ENCODE results near the gene NUCB1.

Gene NUCB1

GRCh38 chr19:48935864-48936263 is 35.8 kb downstream of the NUCB1 start:
- DNase-seq (ENCODE audit: low read depth in 2 of 2), result no peak

DNA sequence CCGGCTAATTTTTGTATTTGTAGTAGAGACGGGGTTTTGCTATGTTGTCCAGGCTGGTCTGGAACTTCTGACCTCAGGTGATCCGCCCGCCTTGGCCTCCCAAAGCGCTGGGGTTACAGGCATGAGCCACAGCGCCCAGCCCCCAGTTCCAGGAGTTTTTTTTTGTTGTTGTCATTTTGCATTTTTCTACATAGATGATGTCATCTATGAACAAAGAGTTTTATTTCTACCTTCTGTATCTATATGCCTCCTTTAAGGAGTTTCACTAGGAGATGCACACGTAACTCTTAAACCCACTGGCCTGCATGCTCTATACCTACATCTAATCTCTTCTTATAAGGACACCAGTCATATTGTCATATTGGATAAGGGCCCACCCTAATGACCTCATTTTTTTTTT is 38.1 kb downstream of the NUCB1 start:
- no peak for DNase-seq (ENCODE audit: low read depth in 2 of 2)

- no peak for DNase-seq (ENCODE audit: low read depth in 2 of 2)
Measured at GRCh38 chr19:48940902-48941301, 40.8 kb downstream of the NUCB1 start.

GRCh38 chr19:48943081-48943480 is 43.0 kb downstream of the NUCB1 start:
- no peak for DNase-seq (ENCODE audit: low read depth in 2 of 2)

DNA sequence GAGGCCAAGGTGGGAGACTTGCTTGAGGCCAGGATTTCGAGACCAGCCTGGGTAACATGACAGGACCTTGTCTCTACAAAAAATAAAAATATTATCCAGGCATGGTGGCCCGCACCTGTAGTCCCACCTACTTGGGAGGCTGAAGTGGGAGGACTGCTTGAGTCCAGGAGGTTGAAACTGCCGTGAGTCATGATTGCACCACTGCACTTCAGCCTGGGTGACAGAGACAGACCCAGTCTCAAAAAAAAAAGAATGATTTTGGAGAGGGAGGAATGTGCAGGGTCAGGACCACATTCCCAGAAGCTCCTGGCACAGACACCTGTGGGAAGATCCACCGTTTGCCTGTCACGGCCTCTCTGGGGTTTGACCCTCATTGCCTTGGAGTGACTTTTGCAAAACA is 45.3 kb downstream of the NUCB1 start:
- DNase-seq (ENCODE audit: low read depth in 2 of 2), result no peak

DNA sequence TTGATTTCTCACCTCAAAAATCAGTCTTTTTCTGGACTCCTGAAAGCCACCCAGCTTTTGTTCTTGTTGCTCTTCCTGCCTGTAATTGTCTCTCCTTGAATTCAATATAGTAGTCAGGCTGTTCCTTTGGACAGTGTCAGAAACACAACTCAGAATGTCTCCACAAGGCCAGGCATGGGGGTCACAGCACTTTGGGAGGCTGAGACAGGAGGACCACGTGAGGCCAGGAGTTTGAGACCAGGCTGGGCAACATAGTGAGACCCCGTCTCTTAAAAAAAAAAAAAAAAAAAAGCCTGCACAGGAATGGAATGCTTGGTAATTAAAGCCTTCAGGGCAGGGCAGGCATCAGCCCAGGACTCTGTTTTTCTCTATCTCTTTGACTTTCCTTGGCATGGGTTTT is 45.7 kb downstream of the NUCB1 start:
- DNase-seq (ENCODE audit: low read depth in 2 of 2), result no peak

- no peak for DNase-seq (ENCODE audit: low read depth in 2 of 2)
Measured at GRCh38 chr19:48946463-48947257, 46.5 kb downstream of the NUCB1 start.

DNA sequence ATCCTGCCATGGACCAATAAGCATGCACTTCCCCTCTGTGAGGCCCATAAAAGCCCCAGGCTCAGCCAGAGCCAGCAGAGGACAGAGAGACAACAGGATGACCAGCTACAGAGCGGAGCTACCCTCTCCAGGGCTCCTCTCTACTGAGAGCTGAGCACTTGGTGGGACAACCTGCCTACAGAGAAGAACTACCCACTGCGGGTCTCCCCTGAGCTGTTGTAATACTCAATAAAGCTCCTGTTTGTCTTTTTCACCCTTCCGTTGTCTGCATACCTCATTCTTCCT is 47.1 kb downstream of the NUCB1 start:
- DNase-seq (ENCODE audit: low read depth in 2 of 2), result no peak

DNA sequence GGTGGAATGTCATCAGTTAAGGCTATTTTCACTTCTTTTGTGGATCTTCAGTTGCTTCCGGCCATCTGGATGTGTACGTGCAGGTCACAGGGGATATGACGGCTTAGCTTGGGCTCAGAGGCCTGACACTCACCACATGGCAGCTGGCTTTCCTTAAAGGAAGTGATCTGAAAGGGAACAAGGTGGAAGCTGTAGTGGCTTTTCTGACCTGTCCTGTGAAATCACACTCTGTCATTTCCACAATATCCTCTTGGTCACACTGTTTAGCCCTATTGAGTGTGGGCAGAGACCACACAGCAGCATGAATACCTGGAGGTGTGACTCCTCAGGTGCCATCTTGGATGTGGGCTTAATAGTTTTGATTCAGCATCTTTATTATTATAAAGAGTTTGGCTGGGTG is 50.0 kb downstream of the NUCB1 start:
- DNase-seq (ENCODE audit: low read depth in 2 of 2), result no peak

- no peak for DNase-seq (ENCODE audit: low read depth in 2 of 2)
Measured at GRCh38 chr19:48950830-48951519, 50.9 kb downstream of the NUCB1 start.

- no peak for DNase-seq (ENCODE audit: low read depth in 2 of 2)
Measured at GRCh38 chr19:48953141-48953540, 53.0 kb downstream of the NUCB1 start.

- DNase-seq (ENCODE audit: low read depth in 2 of 2), result no peak
Measured at GRCh38 chr19:48953990-48954594, 54.0 kb downstream of the NUCB1 start.

DNA sequence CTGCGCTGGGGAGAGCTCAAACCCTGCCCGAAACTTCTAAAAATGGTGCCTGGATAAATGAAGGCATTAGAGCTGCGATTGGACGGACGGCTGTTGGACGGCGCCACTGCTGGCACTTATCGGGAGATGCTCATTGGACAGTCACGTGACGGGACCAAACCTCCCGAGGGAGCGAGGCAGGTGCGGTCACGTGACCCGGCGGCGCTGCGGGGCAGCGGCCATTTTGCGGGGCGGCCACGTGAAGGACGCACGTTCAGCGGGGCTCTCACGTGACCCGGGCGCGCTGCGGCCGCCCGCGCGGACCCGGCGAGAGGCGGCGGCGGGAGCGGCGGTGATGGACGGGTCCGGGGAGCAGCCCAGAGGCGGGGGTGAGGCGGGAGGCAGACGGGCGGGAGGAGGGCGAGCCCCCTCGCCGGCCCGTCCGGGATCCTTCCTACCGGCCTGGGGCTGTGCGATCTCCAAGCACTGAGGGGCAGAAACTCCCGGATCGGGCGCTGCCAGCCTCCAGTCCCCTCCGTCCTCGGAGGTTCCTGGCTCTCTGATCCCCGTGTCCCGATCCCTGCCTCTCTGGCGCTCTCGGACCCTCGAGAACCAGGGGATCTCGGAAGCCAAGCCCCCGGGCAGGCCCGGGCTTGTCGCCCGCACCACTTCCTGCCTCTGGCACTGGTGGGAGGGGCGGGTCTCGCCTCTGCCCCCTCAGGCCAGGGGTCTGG is 54.6 kb downstream of the NUCB1 start, which contains the start of gene BAX:
Gene BAX, plus strand, starts transcription at position 281 of the 713 bp plus-strand sequence. Its CDS starts 54 bp downstream, at position 335.
- peak; percentile 86 to 88 for DNase-seq (ENCODE audit: low read depth in 2 of 2)

DNA sequence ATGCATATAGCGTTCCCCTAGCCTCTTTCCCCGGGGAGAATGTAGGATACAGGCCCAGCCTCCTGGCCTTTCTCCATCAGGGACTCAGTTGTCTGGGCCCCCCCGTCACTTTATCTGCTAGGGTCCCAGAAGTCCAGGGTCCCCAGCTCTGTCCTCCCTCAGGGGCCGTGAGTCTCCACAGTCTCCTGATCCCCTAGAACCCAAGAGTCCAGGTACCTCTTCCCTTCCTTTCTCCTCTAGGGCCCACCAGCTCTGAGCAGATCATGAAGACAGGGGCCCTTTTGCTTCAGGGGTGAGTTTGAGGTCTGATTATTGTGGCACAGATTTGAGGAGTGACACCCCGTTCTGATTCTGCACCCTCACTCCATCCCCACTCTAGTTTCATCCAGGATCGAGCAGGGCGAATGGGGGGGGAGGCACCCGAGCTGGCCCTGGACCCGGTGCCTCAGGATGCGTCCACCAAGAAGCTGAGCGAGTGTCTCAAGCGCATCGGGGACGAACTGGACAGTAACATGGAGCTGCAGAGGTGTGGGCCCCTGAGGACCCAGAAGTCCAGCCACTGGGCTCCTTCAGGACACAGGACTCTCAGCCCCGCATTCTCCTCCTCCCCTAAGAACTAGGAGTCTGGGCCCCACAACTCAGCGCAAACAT is 55.3 kb downstream of the NUCB1 start:
- no peak for DNase-seq (ENCODE audit: low read depth in 2 of 2)

GRCh38 chr19:48958006-48958405 is 57.9 kb downstream of the NUCB1 start:
- DNase-seq (ENCODE audit: low read depth in 2 of 2), result no peak

DNA sequence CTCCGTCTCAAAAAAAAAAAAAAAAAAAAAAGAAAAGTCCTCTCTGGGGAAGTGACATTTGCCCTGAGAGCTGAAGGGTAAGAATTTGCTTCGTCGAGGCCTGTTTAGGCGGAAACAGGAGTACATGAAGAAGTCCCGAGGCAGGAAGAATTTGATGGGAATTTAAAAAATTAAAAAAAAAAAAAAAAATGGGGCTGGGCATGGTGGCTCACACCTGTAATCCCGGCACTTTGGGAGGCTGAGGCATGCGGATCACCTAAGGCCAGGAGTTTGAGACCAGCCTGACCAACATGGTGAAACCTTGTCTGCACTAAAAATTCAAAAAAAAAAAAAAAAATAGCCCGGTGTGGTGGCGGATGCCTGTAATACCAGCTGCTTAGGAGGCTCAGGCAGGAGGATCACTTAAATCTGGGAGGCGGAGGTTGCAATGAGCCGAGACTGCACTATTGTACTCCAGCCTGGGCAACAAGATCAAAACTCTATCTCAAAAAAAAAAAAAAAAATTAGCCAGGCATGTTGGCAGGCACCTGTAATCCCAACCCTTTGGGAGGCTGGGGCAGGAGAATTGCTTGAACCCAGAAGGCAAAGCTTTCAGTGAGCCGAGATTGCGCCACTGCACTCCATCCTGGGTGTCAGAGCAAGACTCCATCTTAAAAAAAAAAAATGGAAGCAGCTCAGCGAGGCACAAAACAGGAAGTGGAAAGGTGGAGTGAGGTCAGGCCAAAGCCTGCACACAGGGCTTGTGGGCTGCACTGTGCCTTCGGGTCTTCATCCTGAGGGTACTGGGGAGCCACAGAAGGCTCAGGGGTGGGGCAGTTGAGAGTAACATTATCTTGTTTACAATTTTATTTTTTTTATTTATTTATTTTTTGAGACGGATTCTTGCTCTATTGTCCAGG is 59.5 kb downstream of the NUCB1 start:
- DNase-seq (ENCODE audit: low read depth in 2 of 2), result no peak

DNA sequence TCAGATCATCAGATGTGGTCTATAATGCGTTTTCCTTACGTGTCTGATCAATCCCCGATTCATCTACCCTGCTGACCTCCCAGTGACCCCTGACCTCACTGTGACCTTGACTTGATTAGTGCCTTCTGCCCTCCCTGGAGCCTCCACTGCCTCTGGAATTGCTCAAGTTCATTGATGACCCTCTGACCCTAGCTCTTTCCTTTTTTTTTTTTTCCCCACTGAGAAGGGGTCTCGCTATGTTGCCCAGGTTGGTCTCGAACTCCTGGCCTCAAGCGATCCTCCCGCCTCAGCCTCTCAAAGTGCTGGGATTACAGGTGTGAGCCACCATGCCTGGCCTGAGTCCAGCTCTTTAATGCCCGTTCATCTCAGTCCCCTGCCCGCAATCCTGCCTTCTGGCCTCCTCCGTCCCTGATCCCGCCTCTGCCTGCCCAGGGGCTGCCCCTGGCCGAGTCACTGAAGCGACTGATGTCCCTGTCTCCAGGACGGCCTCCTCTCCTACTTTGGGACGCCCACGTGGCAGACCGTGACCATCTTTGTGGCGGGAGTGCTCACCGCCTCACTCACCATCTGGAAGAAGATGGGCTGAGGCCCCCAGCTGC is 61.0 kb downstream of the NUCB1 start:
- no peak for DNase-seq (ENCODE audit: low read depth in 2 of 2)

GRCh38 chr19:48961673-48962028 is 61.5 kb downstream of the NUCB1 start:
- no peak for DNase-seq (ENCODE audit: low read depth in 2 of 2)

- DNase-seq (ENCODE audit: low read depth in 2 of 2), result no peak
Measured at GRCh38 chr19:48962029-48962848, 62.1 kb downstream of the NUCB1 start.

DNA sequence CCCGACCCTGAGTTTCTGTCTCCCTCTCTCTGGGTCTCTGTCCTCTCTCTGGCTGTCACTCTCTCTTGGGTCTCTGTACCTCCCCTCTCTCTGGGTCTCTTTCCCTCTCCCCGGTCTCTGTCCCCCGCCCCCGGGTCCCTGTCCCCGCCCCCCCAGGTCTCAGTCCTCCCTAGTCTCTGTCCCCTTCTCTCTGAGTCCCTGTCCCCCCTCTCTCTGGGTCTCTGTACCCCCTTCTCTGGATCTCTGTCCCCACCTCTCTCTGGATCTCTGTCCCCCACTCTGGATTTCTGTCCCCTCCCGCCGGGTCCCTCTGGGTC is 62.7 kb downstream of the NUCB1 start:
- no peak for DNase-seq (ENCODE audit: low read depth in 2 of 2)

Measured in fibroblast of skin of left biceps (primary cell).